Thyroid gland (tissue), 4 donors: Measurements from ENCODE around the gene MARK3.

Experiments used
- POLR2A ChIP-seq, 2 donors: fragments of 450-650 bp; IDR thresholded peaks; one replicate each; pipeline ENCODE4 v1.6.1; 2017; ENCODE audit warnings: antibody characterized with exemption in 2 of 2, mild to moderate bottlenecking in 2 of 2, moderate library complexity in 1 of 2
- TF ChIP-seq, protein P1 (sequence below), 6 experiments: fragments of 200-600 bp in 3 of 6; fragments of 450-650 bp in 3 of 6; sonication (generic) in 3 of 6; IDR thresholded peaks; one replicate each; pipeline ENCODE4 v1.5.1; 2016 to 2019; ENCODE audit warnings: antibody characterized with exemption in 6 of 6, mild to moderate bottlenecking in 2 of 6, inconsistent platforms in 1 of 6, moderate library complexity in 1 of 6

DNA sequence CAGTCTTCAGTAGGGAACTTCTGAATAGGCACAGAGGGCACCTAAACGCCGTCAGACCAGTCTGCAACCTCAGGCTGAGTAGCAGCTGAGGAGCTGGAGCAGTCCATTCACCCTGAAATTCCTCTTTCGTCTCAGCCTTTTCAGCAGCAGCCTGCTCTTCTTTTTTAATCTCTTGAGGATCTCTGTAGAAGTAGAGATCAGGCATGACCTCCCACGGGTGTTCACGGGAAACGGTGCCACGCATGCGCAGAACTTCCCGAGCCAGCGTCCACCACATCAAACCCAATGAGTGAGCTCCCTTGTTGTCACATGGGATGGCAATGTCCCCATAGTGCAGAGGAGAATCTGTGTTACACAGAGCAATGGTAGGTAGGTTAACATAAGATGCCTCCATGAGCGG lies 11.1 kb upstream of the MARK3 start:
- no peak for TF ChIP-seq POLR2A (IDR thresholded peaks at IDR 0.05)
- TF ChIP-seq, protein P1, sequence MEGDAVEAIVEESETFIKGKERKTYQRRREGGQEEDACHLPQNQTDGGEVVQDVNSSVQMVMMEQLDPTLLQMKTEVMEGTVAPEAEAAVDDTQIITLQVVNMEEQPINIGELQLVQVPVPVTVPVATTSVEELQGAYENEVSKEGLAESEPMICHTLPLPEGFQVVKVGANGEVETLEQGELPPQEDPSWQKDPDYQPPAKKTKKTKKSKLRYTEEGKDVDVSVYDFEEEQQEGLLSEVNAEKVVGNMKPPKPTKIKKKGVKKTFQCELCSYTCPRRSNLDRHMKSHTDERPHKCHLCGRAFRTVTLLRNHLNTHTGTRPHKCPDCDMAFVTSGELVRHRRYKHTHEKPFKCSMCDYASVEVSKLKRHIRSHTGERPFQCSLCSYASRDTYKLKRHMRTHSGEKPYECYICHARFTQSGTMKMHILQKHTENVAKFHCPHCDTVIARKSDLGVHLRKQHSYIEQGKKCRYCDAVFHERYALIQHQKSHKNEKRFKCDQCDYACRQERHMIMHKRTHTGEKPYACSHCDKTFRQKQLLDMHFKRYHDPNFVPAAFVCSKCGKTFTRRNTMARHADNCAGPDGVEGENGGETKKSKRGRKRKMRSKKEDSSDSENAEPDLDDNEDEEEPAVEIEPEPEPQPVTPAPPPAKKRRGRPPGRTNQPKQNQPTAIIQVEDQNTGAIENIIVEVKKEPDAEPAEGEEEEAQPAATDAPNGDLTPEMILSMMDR (IDR thresholded peaks at IDR 0.05): no peak
